Measurements from ENCODE around the gene KRT35.

Gene KRT35

GRCh38 chr17:41511716-41512115, 30.8 kb upstream of the KRT35 start:
- DNase-seq (ENCODE audit: low read depth), result no peak

- no peak for DNase-seq (ENCODE audit: low read depth)
These were observed 30.2 kb upstream of the KRT35 start for GRCh38 chr17:41511116-41511515.

GRCh38 chr17:41510251-41511065, 29.5 kb upstream of the KRT35 start:
- DNase-seq (ENCODE audit: low read depth), result no peak

DNA sequence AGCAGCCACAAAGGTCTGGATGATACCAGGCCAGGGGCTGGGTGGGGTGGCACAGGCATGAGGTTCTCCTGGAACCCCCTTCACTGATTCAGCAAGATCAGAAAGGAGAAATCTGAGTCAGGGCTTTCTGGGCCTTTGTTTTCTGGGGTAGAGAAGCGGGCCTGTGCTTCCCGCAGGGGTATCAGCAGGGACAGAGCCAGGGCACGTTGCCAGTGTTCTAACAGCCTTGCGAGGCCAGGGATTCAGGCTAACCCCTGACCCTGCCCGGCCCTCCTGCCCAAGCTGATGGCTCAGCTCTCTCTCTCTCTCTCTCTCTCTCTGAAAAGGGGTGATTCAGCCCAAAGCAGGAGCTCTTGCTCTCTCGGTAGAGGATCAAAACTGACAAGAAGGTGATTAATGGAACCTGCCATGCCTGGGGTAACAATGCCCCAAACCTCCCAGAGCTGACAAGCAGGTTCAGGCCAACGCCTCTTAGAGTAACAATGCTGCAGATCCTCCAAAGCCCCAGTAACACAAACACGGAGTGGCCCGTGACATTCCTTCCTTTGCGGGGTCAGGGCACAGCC, 26.4 kb upstream of the KRT35 start:
- DNase-seq (ENCODE audit: low read depth), result no peak

GRCh38 chr17:41505809-41506767, 25.1 kb upstream of the KRT35 start:
- no peak for DNase-seq (ENCODE audit: low read depth)

DNA sequence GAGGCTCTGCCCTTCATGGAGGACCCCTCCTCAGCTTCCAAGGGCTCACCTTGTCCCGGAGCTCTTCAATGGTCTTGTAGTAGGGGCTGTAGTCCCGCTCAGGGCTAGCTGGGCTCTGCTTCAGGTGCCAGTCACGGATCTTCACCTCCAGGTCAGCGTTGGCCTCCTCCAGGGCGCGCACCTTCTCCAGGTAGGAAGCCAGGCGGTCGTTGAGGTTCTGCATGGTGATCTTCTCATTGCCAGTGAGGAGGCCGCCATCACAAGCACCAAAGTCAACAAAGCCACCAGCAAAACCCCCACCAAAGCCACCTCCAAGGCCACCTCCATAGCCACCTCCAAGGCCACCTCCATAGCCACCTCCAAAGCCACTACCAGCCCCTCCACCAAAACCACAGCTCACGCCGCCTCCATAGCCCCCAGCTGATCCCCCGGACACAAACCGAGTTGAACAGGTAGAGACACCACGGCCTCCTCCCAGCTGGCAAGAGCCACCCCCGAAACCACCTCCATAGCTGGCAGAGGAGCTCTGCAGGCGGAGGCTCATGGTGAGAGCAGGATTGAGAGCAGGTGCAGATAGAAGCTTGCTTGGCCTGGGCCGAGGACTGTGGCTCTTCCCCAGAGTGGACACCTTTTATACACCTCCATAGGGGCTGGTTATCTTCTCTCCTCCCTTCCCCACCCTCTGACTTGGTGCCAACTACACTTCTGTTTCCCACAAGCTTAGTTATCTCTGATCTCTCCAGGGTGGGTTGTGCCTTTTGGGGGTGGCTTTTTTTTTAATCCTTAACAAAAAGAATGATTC, 24.3 kb upstream of the KRT35 start, which contains the start of gene KRT13:
Gene KRT13 (minus strand): TSS at position 606 of the 802 bp plus-strand sequence. CDS start 62 bp downstream, at position 544.
- no peak for DNase-seq (ENCODE audit: low read depth)

DNA sequence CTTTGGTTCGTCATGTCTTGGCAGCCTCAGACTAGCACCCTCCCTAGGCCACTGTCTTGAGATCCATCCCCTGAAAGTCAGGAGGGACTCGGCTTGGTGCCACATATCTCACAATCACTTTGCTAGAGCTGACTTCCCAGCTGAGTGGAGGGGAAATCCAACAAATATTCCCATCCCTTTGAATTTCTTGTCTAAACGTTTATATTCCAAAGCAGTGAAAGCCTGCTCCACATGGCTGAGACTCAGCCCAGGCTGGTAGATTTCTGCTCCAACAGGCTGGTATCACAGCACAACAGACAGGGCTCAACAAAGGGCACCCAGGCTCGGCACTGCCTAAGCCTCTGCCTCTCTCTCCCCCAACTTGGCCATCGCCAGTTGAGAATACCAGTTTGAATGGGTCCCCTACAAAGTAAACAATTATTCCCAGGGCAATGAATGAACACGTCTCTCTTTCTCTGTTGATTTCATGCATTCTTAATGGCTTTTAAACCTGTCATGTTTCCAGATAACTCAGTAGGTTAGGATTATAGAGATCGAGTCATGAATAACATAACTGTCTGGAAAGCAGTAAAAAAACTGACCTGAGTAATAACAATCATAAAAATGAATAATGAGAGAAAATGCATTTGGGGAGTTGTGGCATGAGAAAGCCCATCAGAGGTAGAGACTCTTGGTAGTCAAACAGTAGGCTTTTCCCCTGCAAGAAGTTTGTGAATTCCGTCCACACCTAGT, 23.5 kb upstream of the KRT35 start:
- no peak for DNase-seq (ENCODE audit: low read depth)

GRCh38 chr17:41503202-41503601, 22.3 kb upstream of the KRT35 start:
- no peak for DNase-seq (ENCODE audit: low read depth)

DNA sequence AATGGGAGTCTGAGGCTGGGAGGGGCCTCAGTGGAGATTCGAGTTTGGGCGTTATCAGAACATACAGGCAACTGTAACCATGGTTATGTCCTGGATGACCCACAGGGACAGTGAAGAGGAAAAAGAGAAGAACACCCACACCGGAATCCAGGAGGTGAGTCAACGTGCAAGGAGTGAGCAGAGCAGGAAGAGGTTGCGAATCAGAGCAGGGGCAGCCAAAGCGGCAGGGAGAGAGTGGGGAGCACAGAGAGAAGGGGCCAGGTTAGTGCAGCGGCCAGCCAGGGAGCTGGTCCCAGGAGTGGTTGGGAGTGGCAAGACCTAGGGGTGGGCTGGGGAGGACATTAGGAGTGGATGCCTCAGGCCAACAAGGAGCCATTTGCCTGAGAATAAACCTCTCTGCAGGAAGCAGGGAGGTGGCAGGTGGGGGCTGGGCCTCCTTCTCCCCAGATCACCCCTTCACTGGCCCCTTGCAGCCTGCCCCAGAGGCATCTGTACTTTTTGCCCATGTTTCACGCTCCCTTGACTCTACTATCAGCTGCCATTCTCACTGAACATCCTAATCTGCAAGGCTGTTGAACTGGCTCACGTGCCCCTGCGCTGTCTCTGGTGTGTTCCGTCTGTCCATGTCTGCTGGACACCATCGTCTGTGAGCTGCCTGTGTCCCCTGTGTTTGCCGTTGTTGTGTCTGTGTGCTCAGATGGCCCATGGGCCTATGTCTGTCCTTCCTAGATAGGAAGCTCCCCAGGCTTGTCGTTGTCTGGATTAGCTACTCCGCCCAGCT, 19.4 kb upstream of the KRT35 start:
- DNase-seq (ENCODE audit: low read depth), result no peak

- no peak for DNase-seq (ENCODE audit: low read depth)
These were observed 18.8 kb upstream of the KRT35 start for GRCh38 chr17:41499714-41500113.

GRCh38 chr17:41498276-41498675, 17.3 kb upstream of the KRT35 start:
- no peak for DNase-seq (ENCODE audit: low read depth)

DNA sequence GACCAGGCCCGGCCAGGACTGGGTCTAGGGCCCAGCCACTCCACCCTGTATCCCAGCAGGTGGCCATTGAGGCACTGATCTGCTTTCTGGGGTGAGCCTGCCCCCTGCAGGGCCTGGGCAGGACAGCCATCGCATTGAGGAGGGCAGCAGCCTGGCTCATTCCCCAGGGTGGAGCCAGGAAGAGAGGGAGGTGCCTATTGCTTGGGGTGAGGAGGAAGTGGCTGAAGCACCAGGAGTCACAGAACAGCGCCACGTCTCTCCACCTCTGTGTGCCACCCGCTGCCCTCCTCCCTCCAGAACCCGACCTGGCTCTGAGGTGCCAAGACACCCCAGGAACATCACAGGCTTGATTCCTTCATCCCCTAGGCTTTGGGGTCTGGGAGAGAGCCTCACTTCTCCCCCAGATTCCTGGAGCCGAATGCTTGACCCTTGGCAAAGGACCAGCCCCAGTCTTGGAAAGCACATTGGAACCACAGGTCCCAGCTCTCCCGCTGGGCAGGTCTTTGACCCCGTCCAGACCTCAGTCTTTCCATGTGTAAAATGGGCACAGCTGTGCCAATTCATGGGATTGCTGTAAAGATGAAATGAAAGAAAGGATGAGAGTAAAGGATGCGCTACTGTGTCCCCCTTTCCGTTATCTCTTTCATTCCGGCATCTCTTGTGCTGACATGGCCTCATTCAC, 16.0 kb upstream of the KRT35 start:
- peak; percentile 17 for DNase-seq (ENCODE audit: low read depth)

DNA sequence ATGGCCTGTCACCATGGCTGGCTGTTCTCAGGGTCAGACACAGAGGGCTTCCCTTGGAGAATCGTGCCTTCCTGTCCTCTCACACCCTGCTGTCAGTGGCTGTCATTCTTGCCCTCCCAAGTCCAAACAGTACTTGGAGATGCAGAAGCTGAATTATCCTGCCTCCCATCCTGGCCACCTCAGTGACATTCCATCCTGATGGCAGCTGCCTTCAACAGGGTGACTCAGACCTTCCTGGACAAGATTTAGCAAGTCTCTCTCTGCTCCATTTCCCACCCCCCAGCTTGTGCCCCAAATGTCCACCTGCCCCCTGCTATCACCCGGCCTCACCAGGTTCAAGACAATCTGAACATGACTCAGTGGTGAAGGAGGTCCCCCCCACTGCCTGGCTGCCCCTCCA, 13.6 kb upstream of the KRT35 start:
- DNase-seq (ENCODE audit: low read depth), result no peak

DNA sequence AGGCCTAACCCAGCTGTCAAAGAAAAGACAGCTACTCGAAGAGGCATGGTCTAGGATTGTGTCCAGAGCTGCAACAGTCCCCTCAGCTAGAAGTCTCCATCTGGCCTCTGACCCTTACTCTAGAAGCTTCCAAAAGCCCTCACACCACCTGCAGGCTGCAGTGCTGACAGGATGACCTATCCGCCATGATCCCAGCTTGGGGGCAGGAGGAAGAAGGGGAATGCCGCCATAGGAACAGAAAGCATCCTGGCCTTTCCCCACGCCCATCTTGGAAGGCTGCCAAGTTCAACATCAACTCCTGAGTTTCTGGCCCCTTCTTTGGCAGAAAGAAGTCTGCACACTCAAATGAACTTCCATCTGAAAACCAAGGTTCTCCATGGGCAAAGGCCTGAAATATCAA, 11.8 kb upstream of the KRT35 start:
- DNase-seq (ENCODE audit: low read depth), result no peak

DNA sequence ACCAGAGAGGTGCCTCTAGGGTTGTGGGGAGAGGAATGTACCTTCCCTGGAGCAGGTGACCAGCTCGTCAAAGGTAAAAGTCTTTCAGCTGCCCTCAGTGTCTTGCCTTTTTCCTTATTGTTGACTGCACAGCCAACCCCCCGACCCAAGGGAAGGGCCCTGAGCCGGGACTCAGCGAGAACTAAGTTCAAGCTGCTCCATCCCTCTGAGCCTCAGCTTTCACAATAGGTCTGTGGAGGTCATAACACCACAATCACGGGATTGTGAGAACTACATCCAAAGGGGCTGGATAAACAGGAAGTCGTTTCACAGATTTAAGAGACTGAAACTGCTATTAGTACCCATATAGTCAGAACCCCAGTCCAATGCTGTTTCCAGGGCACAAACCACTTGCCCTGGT, 11.4 kb upstream of the KRT35 start:
- DNase-seq (ENCODE audit: low read depth), result no peak

DNA sequence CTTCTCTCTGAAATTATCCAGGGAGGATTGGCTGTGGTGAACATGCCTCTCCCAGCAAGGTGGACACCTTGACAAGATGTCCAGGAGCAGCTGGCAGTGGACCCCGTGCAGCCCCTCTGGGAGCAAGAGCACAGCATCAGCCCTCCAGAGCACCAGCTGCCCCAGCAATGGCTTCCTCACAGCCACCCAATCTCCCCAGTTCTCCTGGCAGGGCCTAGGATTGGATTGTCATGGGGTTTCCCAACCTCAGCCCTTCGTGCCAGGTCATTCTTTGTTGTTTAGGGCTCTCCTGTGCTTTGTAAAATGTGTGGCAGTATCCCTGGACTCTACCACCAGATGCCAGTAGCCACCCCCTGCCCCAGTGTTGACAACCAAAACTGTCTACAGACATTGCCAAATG, 10.5 kb upstream of the KRT35 start:
- DNase-seq (ENCODE audit: low read depth), result no peak

DNA sequence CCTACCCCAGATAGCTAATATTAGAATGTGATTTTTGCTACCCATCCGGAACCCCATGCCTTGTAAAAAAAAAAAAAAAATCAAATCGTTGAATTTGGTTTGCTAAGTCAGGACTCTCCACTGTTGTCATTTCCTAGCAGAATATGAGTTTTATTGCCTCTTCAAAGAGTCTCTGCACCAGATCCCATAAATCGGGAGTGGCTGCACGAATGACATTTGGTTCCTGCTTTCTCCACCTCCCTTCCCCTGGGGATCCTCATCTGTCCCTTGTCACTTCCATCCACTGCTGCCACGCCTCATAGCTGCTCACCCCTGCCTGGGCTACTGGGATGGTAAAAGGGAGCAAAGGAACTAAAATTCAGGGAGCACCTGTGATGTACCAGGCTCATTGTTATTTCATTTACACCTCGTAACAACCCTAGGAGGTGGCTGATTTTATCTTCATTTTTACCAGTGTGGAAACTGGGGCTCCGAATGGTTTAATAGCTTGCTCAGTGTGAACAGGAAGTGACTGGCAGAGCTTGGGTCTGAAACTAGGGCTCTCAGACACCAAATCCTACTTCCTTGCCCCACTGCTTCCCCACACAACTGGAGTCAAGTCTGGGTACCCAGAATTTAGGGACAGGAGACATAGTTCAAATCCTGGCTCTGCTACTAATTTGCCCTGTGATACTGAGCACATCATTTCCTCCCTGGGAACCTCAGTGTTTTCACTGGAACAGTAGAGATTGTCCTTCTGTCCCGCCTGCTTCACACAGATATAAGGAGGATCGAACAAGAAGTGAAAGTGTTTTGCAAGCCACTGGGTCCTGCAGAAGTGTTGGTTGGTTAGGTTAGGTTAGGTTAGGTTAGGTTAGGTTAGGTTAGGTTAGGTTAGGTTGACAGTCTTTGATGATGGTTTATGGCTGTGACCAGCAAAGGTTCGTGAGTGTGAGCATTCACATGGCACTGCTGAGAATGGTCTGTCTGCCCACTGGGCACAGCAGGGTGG, 9.3 kb upstream of the KRT35 start:
- no peak for DNase-seq (ENCODE audit: low read depth)

- no peak for DNase-seq (ENCODE audit: low read depth)
These were observed 8.6 kb upstream of the KRT35 start, which contains the start of gene KRT36 for GRCh38 chr17:41489531-41489930. KRT36 (minus strand) TSS chr17:41489910; CDS start chr17:41489864, 46 bp downstream.
